A673 (cell line): Measurements from ENCODE around the gene MZB1. TPM values are rescaled to one million over a fixed set of nuclear protein-coding genes. Genes with fewer than 3 reads are reported as not detected.

ENCODE experiments used
- BruUV-seq: library from RNA; stranded (reverse); fragments of 400-500 nt; replicated peaks from 2 replicates; lab custom pipeline; 2021; lab: Mats Ljungman, UMichigan
- CTCF ChIA-PET: fragments of 300-600 bp; sonication (Branson Sonifier 250); formaldehyde crosslinking; loops from one replicate; lab custom pipeline; 2022; ENCODE audit warnings: antibody characterized with exemption; lab: Charles Lee
- POLR2A ChIA-PET: fragments of 300-600 bp; sonication (Branson Sonifier 250); formaldehyde crosslinking; loops from one replicate; lab custom pipeline; 2022; ENCODE audit warnings: antibody characterized with exemption; ENCODE audit not compliant: low non-redundant PET; lab: Charles Lee
- DNase-seq: peaks from one replicate; pipeline ENCODE4 v3.0.0-alpha.2; 2015; ENCODE audit warnings: low spot score
- H3K27ac ChIP-seq: fragments of 200-600 bp; sonication (generic); 2 replicates; pipeline ENCODE4 v1.5.1; 2016; ENCODE audit warnings: mixed run types, low read depth, mild to moderate bottlenecking, mixed read lengths, antibody characterized with exemption, low read length; ENCODE audit not compliant: poor library complexity, severe bottlenecking
- H3K27me3 ChIP-seq: fragments of 200-600 bp; sonication (generic); replicated peaks from 2 replicates; pipeline ENCODE4 v1.6.1; 2017; ENCODE audit warnings: mixed run types, low read depth, mild to moderate bottlenecking, mixed read lengths, antibody characterized with exemption, low read length; ENCODE audit not compliant: insufficient read depth, poor library complexity
- H3K36me3 ChIP-seq: fragments of 200-600 bp; sonication (generic); 2 replicates; pipeline ENCODE4 v1.6.1; 2016; ENCODE audit warnings: mixed run types, mild to moderate bottlenecking, mixed read lengths, antibody characterized with exemption, low read length; ENCODE audit not compliant: insufficient read depth, poor library complexity, severe bottlenecking
- H3K4me1 ChIP-seq: fragments of 200-600 bp; sonication (generic); 2 replicates; pipeline ENCODE4 v1.6.1; 2017; ENCODE audit warnings: mixed run types, mild to moderate bottlenecking, mixed read lengths, antibody characterized with exemption, low read length; ENCODE audit not compliant: insufficient read depth, poor library complexity, severe bottlenecking
- H3K4me3 ChIP-seq: fragments of 200-600 bp; sonication (generic); 2 replicates; pipeline ENCODE4 v1.5.1; 2016; ENCODE audit warnings: low read depth, mixed run types, mild to moderate bottlenecking, mixed read lengths, low read length; ENCODE audit not compliant: poor library complexity, severe bottlenecking
- H3K9me3 ChIP-seq: fragments of 200-600 bp; sonication (generic); 2 replicates; pipeline ENCODE4 v1.6.1; 2016; ENCODE audit warnings: mixed run types, low read depth, mild to moderate bottlenecking, mixed read lengths, antibody characterized with exemption, low read length; ENCODE audit not compliant: poor library complexity, severe bottlenecking
- CTCF ChIP-seq: fragments of 300-800, 200-600 bp; sonication (generic); conservative IDR thresholded peaks from 2 replicates; pipeline ENCODE4 v1.5.1; 2017; ENCODE audit warnings: low read depth, mild to moderate bottlenecking, antibody characterized with exemption, low read length, moderate library complexity, mixed read lengths
- EZH2 ChIP-seq: fragments of 200-600 bp; sonication (generic); IDR thresholded peaks from 2 replicates; pipeline ENCODE4 v1.6.1; 2017; ENCODE audit warnings: borderline replicate concordance, low read depth, mild to moderate bottlenecking, mixed read lengths, antibody characterized with exemption, low read length; ENCODE audit not compliant: poor library complexity, severe bottlenecking
- intact Hi-C: fragments of 100-400 bp; cut with micrococcal nuclease; formaldehyde crosslinking; loops from one replicate; pipeline ENCODE4 v1.10.0; 2022; ENCODE audit not compliant: unreplicated experiment
- total RNA-seq: library from RNA; stranded (reverse); gene quantifications from 2 replicates; pipeline ENCODE4 v1.2.3, GENCODE V29; 2021

Gene MZB1
- total RNA-seq, 1 experiment from 2014 or later = not detected

GRCh38 chr5:139381837-139382761 lies 7.6 kb downstream of the MZB1 start:
- no peaks in the 10 kb centered on the region for H3K4me1 ChIP-seq
- H3K27me3 ChIP-seq = no peaks in the 10 kb centered on the region
- no peak for DNase-seq
- H3K9me3 ChIP-seq = no peaks in the 10 kb centered on the region
- H3K4me3 ChIP-seq = no peak overlapping the region
- CTCF ChIA-PET = no interaction called here
- POLR2A ChIA-PET = no interaction called here
- H3K27ac ChIP-seq = no peak overlapping the region
- intact Hi-C loops = no loop called here
- BruUV-seq = no TSS peak
- TF ChIP-seq EZH2 (no peak), CTCF (no peak)
- no peaks in the 10 kb centered on the region for H3K36me3 ChIP-seq

DNA sequence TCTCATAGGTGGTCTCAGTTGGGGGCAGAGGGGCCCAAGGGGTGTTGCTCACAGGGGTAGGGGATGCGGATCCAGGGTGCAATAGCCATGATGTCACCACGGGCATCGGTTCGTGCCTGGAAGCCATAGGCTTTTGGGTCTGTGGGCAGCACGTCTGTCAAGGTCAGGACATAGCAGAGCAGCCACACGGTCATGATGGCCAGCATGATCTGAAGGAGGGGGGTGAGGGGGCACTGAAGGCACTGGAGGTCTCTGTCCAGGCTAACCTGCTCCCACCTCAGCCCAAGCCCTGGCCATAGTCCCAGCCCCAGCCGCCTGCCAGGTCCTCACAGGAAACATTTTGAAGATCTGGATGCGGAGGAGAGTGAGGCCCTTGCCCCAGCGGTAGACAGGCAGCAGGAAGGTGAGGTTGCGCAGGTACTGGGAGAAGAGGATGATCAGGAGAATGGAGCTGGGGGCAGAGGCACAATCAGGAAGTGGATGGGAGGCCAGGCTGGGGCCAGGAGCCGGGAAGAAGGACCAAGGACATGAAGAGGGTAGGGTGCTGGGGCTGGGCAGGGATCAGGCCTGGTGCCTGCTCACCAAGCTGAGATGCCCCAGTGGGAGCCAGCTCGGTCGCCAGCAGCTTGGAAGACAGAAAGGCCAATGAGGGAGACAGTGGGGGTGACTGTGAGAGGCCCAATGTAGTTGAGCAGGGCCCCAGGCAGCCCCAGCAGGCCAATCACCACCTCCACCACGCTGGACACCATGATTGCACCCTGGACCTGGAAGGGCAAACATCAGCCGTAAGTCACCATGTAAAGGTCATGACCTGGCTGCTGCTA lies 9.9 kb downstream of the MZB1 start:
- BruUV-seq = no TSS peak
- H3K36me3 ChIP-seq = no peaks in the 10 kb centered on the region
- ChIA-PET CTCF (no interaction called here), POLR2A (no interaction called here)
- TF ChIP-seq CTCF = no peak
- no peak for TF ChIP-seq EZH2
- no peak overlapping the region for H3K27ac ChIP-seq
- H3K27me3 ChIP-seq = no peaks in the 10 kb centered on the region
- H3K9me3 ChIP-seq = no peaks in the 10 kb centered on the region
- H3K4me3 ChIP-seq = no peak overlapping the region
- intact Hi-C loops = no loop called here
- DNase-seq = no peak
- no peaks in the 10 kb centered on the region for H3K4me1 ChIP-seq

- CTCF ChIA-PET = interaction anchor here (0.5 kb wide), 1 partner anchor 52 kb away, joined by 4 read pairs; no protein-coding TSS in a partner anchor
- Histone ChIP-seq H3K36me3 (no peaks in the 10 kb centered on the region), H3K27me3 (no peaks in the 10 kb centered on the region), H3K4me3 (no peak overlapping the region), H3K4me1 (no peaks in the 10 kb centered on the region), H3K9me3 (no peaks in the 10 kb centered on the region), H3K27ac (no peak overlapping the region)
- no peak for DNase-seq
- no TSS peak for BruUV-seq
- POLR2A ChIA-PET = no interaction called here
- TF ChIP-seq EZH2 (no peak), CTCF (no peak)
- intact Hi-C loops = no loop called here
These were observed 10.8 kb downstream of the MZB1 start for GRCh38 chr5:139378941-139379361.
